GM06990 (cell line): Measurements from ENCODE around the gene PDILT.
"Not testable (repeated sequence)": the region's sequence is repeated elsewhere in the genome, so short reads cannot be mapped to it uniquely, and the experiment has no call there.

Source experiments
- DNase-seq: peaks from one replicate; pipeline ENCODE4 v3.0.0-alpha.2; 2011; ENCODE audit not compliant: insufficient read length; ENCODE audit errors: extremely low read depth
- H3K27me3 ChIP-seq: replicated peaks from 2 replicates; pipeline ENCODE4 v1.6.0; 2011; ENCODE audit warnings: low read length; ENCODE audit not compliant: control insufficient read depth, insufficient read depth
- H3K36me3 ChIP-seq: 2 replicates; pipeline ENCODE4 v1.5.1; 2011; ENCODE audit warnings: low read length; ENCODE audit not compliant: control insufficient read depth, insufficient read depth
- H3K4me3 ChIP-seq: replicated peaks from 2 replicates; pipeline ENCODE4 v1.5.1; 2011; ENCODE audit warnings: low read depth, mild to moderate bottlenecking, control low read depth, low read length
- TF ChIP-seq, protein P1 (sequence below): IDR thresholded peaks from 2 replicates; pipeline ENCODE4 v1.5.1; 2011; ENCODE audit warnings: low read length, control low read depth, mild to moderate bottlenecking, inconsistent platforms; ENCODE audit not compliant: insufficient read depth, poor library complexity, severe bottlenecking

Gene PDILT

DNA sequence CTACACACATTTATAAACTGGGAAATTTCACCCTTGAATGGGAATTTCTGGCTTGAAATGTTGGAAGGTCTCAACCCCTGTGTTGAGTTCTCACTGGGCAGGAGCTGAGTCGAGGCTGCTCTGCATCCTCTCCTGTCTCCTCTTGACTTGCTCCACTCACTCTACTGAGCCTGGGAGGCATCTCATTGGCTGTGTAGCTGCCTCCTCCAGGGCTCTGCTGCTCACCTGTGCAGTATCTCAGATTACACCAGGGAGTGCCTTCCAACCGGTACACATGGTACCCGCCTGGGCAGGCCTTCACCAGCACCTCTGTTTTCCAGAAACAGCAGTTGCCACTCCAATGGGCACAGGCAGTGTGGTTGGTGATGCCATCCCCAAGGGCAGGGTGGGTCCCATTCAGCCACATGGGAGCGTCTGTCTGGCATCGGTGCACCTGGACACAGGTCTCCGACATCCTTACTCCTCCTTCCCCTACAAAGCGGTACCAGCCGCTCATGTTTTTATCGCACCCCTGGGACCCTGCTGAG lies 80.9 kb downstream of the PDILT start:
- DNase-seq: no peak
- no peaks in the 10 kb centered on the region for H3K27me3 ChIP-seq
- H3K36me3 ChIP-seq: no peaks in the 10 kb centered on the region
- H3K4me3 ChIP-seq: no peak overlapping the region
- TF ChIP-seq, protein P1, sequence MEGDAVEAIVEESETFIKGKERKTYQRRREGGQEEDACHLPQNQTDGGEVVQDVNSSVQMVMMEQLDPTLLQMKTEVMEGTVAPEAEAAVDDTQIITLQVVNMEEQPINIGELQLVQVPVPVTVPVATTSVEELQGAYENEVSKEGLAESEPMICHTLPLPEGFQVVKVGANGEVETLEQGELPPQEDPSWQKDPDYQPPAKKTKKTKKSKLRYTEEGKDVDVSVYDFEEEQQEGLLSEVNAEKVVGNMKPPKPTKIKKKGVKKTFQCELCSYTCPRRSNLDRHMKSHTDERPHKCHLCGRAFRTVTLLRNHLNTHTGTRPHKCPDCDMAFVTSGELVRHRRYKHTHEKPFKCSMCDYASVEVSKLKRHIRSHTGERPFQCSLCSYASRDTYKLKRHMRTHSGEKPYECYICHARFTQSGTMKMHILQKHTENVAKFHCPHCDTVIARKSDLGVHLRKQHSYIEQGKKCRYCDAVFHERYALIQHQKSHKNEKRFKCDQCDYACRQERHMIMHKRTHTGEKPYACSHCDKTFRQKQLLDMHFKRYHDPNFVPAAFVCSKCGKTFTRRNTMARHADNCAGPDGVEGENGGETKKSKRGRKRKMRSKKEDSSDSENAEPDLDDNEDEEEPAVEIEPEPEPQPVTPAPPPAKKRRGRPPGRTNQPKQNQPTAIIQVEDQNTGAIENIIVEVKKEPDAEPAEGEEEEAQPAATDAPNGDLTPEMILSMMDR: no peak

DNA sequence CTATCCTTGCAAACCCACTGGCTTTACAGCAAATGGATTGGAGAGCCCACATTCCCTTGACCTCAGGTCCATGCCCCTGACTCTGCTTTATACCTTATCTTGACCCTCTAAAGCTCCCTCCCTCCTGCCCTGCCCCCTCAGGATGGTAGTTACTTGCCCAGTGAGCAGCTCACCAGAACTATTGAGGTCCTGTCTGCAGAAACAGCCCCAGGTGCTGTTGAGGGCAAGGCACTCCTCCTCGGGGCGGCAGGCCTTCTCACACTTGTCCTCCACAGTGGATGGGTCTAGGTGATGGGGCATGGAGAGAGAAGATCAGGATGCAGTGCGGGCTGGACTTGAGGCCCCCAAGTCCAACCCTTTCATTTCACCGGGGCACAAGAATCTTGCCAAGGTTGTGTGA lies 81.8 kb downstream of the PDILT start:
- DNase-seq: no peak
- Histone ChIP-seq H3K36me3 (no peaks in the 10 kb centered on the region), H3K4me3 (no peak overlapping the region), H3K27me3 (no peaks in the 10 kb centered on the region)
- TF ChIP-seq, protein P1: no peak

DNA sequence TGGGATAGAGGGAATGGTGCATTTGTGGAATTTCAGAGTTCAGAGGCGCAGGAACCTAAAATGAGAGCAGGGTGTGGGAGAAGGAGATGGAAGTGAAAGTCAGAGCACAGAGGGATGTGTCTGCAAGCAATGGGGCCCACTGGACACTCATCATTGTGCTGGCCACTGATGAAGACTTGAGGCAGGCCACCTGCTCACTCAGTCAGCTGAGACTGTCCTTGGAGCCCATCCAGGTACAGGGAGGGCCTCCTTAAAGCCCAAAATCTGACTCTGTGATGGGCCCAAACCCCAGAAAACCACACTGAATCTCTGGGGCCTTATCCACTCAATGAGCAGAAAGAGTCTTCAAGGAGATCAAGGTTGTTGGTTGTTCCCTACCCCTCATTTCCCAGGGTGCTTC lies 82.9 kb downstream of the PDILT start:
- no peaks in the 10 kb centered on the region for H3K27me3 ChIP-seq
- no peak for DNase-seq

DNA sequence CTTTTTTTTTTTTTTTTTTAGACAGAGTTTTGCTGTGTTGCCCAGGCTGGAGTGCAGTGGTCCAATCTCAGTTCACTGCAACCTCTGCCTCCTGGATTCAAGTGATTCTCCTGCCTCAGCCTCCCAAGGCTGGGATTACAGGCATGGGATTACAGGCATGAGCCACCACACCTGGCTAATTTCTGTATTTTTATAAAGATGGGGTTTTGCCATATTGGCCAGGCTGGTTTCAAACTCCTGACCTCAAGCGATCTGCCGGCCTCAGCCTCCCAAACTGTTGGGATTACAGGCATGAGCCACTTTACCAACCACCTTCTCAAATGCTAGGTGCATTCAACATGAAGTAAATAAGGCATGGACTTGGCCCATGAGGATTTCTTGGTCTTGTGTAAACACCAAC lies 83.5 kb downstream of the PDILT start:
- H3K4me3 ChIP-seq, DNase-seq, H3K36me3 ChIP-seq, H3K27me3 ChIP-seq: not testable (repeated sequence)

More for the DNA sequence above, 82.9 kb downstream of the PDILT start:
- no peaks in the 10 kb centered on the region for H3K36me3 ChIP-seq
- TF ChIP-seq, protein P1: no peak
- H3K4me3 ChIP-seq: no peak overlapping the region

DNA sequence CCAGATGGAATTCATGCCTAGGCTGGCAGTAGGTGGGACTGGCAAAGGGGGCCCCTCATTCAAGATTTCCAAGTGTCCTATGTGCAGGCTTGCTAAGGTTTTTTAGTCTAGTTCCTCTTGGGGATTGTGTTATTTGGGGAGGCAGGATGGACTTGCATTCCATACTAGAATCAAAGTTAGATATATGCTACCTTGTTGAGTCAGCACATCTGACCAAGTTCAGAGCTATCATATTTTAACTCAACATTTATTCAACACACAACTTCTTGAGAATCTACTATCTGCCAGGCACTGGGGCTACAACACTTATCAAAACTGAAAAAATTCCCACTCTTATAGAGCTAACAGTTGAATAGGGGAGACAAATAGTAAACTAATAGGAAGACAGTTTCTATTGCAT lies 83.9 kb downstream of the PDILT start:
- no peaks in the 10 kb centered on the region for H3K27me3 ChIP-seq
- no peak overlapping the region for H3K4me3 ChIP-seq
- TF ChIP-seq, protein P1: no peak
- H3K36me3 ChIP-seq: no peaks in the 10 kb centered on the region
- no peak for DNase-seq

DNA sequence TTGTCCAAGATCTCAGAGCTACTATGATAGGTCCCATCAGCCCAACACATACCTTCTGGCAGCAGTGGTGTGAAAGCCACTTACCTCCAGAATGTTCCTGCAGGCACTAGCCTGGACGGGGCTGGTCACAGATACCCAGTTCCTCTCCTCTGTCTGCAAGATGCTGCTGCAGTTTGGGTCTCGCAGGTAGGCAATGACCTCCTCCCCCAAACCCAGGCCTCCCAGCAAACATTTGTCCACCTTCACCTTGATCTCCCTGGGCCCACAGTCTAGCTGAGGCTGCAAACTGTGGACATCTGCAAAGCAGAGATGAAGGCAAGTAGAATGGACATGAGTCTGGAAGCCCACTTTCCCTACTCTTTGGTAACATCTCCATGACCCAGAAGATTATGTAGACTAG lies 84.4 kb downstream of the PDILT start:
- TF ChIP-seq, protein P1: no peak
- Histone ChIP-seq H3K4me3 (no peak overlapping the region), H3K36me3 (no peaks in the 10 kb centered on the region), H3K27me3 (no peaks in the 10 kb centered on the region)
- no peak for DNase-seq
